AG10803 (cell line): ENCODE measurements around the gene PKNOX2.
"Not testable (repeated sequence)": the region's sequence is repeated elsewhere in the genome, so short reads cannot be mapped to it uniquely, and the experiment has no call there.

ENCODE experiments used
- DNase-seq: peaks from one replicate; pipeline ENCODE4 v3.0.0; 2010; ENCODE audit warnings: low read depth
- H3K4me3 ChIP-seq: 2 replicates; pipeline ENCODE4 v1.5.1; 2011; ENCODE audit warnings: mild to moderate bottlenecking, low read length, control low read depth
- CTCF ChIP-seq: conservative IDR thresholded peaks from 2 replicates; pipeline ENCODE4 v1.5.1; 2011; ENCODE audit warnings: mild to moderate bottlenecking, low read length, control low read depth, inconsistent platforms

PKNOX2 gene

DNA sequence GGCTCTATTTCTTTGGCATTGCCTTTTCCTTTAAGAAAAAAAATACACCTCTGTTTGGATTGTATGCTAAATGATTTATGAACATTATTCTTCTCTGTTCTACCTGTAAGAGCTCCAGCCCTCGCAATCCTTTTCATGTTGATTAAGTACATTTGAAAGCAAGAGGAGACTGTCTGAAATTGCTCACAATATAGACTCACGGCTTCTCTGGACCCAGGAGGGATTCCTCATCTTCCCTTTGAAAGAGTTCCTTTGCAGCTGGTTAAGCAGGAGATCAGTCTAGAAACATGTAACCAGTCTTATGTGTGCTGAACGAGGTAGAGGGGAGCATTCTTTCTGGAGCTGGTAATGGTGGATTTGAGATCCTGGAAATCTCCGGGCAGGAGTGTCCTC lies 47.4 kb downstream of the PKNOX2 start:
- TF ChIP-seq CTCF = no peak
- DNase-seq = no peak
- H3K4me3 ChIP-seq = no peak overlapping the region

GRCh38 chr11:125214601-125215565 lies 50.3 kb downstream of the PKNOX2 start:
- H3K4me3 ChIP-seq = no peak overlapping the region
- TF ChIP-seq CTCF = no peak

GRCh38 chr11:125215976-125216375 lies 51.4 kb downstream of the PKNOX2 start:
- no peak for DNase-seq
- no peak overlapping the region for H3K4me3 ChIP-seq
- TF ChIP-seq CTCF = no peak

More at GRCh38 chr11:125214601-125215565, 50.3 kb downstream of the PKNOX2 start:
- DNase-seq = no peak

DNA sequence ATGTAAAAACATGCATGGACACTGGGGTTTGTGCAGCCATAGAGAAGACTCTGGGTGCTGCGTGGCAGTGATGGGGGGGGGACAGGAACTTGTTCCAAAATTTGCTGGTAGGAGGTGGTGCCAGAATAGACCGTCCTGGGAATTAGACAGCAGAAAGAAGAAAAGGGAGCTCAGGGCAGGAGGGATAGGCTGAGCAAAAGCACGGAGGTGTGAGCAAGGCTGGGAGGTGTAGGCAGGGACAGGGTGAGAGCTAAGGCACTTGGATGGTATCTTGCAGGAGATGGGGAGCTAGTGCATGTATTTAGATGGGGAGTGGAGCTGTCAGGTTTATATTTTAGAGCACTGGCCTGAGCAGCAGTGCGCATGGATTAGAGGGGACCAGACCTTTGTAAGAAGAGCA lies 53.8 kb downstream of the PKNOX2 start:
- DNase-seq = no peak
- no peak overlapping the region for H3K4me3 ChIP-seq
- TF ChIP-seq CTCF = no peak

- no peak for TF ChIP-seq CTCF
- no peak overlapping the region for H3K4me3 ChIP-seq
Observed at GRCh38 chr11:125221461-125221860, 56.9 kb downstream of the PKNOX2 start.

DNA sequence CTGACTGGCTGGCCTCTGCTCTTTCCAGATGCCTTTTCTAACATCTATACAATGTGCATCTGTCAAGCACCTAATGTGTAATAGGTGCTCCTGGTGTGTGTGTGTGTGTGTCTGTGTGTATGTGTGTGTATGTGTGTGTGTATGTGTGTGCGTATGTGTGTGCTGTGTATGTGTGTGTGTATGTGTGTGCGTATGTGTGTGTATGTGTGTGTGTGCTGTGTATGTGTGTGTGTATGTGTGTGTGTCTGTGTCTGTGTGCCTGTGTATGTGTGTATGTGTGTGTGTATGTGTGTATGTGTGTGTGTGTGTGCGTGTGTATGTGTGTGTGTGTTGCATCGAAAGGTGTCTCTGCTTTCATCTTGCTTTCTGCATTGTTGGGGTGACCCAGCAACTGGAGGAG lies 57.9 kb downstream of the PKNOX2 start:
- no peak for DNase-seq
- no peak for TF ChIP-seq CTCF
- no peak overlapping the region for H3K4me3 ChIP-seq

More at GRCh38 chr11:125221461-125221860, 56.9 kb downstream of the PKNOX2 start:
- no peak for DNase-seq

DNA sequence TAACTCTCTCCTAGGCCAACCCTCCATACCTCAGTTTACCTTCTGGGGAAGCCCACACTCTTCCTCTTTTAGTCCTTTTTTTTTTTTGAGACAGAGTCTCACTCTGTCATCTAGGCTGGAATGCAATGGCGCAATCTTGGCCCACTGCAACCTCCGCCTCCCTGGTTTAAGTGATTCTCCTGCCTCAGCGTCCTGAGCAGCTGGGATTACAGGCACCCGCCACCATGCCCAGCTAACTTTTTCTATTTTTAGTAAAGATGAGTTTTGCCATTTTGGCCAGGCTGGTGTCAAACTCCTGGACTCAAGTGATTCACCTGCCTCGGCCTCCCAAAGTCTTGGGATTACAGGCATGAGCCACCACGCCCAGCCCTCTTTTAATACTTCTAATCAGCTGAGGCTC lies 58.6 kb downstream of the PKNOX2 start:
- not testable (repeated sequence) for H3K4me3 ChIP-seq, DNase-seq
